WTC11 (cell line): ENCODE results near the gene FUT6. TPM values are rescaled to one million over a fixed set of nuclear protein-coding genes. Genes with fewer than 3 reads are reported as not detected.

Experiments used
- ATAC-seq: fragments of 200-7000 bp; cut with Tn5 transposase; 2 replicates; pipeline ENCODE4 v1.10.0; 2021; ENCODE audit warnings: mild to moderate bottlenecking, moderate library complexity
- CTCF ChIA-PET: fragments of 300-600 bp; sonication (Branson Sonifier 250); formaldehyde crosslinking; loops from one replicate; lab custom pipeline; 2021; ENCODE audit warnings: antibody characterized with exemption; lab: Charles Lee
- POLR2A ChIA-PET: fragments of 350-600 bp; sonication (Branson Sonifier 250); formaldehyde crosslinking; loops from one replicate; lab custom pipeline; 2021; ENCODE audit warnings: antibody characterized with exemption; lab: Charles Lee
- DNase-seq: peaks from one replicate; pipeline ENCODE4 v3.0.0; 2021; ENCODE audit warnings: low spot score
- H3K27ac Mint-ChIP-seq: 2 replicates; pipeline ENCODE4 v1.8.0; 2021; ENCODE audit warnings: mixed read lengths
- H3K27me3 Mint-ChIP-seq: 2 replicates; pipeline ENCODE4 v1.8.0; 2021; ENCODE audit warnings: low read depth, mild to moderate bottlenecking, moderate library complexity, mixed read lengths
- H3K36me3 Mint-ChIP-seq: 2 replicates; pipeline ENCODE4 v1.8.0; 2021; ENCODE audit warnings: mixed read lengths
- H3K4me1 Mint-ChIP-seq: 2 replicates; pipeline ENCODE4 v1.8.0; 2022; ENCODE audit warnings: mixed read lengths
- H3K4me3 Mint-ChIP-seq: 2 replicates; pipeline ENCODE4 v1.8.0; 2021; ENCODE audit warnings: mild to moderate bottlenecking, moderate library complexity, mixed read lengths
- H3K9me3 Mint-ChIP-seq: 2 replicates; pipeline ENCODE4 v1.8.0; 2021; ENCODE audit warnings: mixed read lengths
- CTCF ChIP-seq: fragments of 200-600 bp; IDR thresholded peaks from 2 replicates; pipeline ENCODE4 v1.8.0; 2022; ENCODE audit warnings: antibody characterized with exemption
- ERG ChIP-seq: fragments of 250-450 bp; sonication (Bioruptor Pico); IDR thresholded peaks from 2 replicates; pipeline ENCODE4 v1.8.0; 2021; ENCODE audit warnings: mild to moderate bottlenecking
- FOXP1 ChIP-seq: sonication (generic); formaldehyde crosslinking; IDR thresholded peaks from 2 replicates; pipeline ENCODE4 v1.8.0; 2022; ENCODE audit warnings: missing genetic modification reagents, mild to moderate bottlenecking, moderate library complexity, borderline replicate concordance
- FOXP4 ChIP-seq: sonication (generic); formaldehyde crosslinking; IDR thresholded peaks from 2 replicates; pipeline ENCODE4 v1.8.0; 2022; ENCODE audit warnings: mild to moderate bottlenecking, missing genetic modification reagents
- GTF2I ChIP-seq: fragments of 250-450 bp; sonication (Bioruptor Pico); conservative IDR thresholded peaks from 2 replicates; pipeline ENCODE4 v1.4.0; 2021; ENCODE audit warnings: mild to moderate bottlenecking
- IRF1 ChIP-seq: sonication (generic); formaldehyde crosslinking; IDR thresholded peaks from 2 replicates; pipeline ENCODE4 v1.8.0; 2023; ENCODE audit warnings: missing genetic modification reagents
- MLX ChIP-seq: sonication (generic); formaldehyde crosslinking; IDR thresholded peaks from 2 replicates; pipeline ENCODE4 v1.8.1; 2023; ENCODE audit warnings: mild to moderate bottlenecking, missing genetic modification reagents, moderate library complexity
- NFATC4 ChIP-seq: fragments of 250-450 bp; sonication (Bioruptor Pico); IDR thresholded peaks from 2 replicates; pipeline ENCODE4 v1.9.0; 2021; ENCODE audit warnings: mild to moderate bottlenecking
- NR2C2 ChIP-seq: sonication (generic); formaldehyde crosslinking; IDR thresholded peaks from 2 replicates; pipeline ENCODE4 v1.8.0; 2022; ENCODE audit warnings: mild to moderate bottlenecking, missing genetic modification reagents
- NR3C1 ChIP-seq: sonication (generic); formaldehyde crosslinking; conservative IDR thresholded peaks from 2 replicates; pipeline ENCODE4 v1.8.1; 2023; ENCODE audit warnings: low read depth, mild to moderate bottlenecking, missing genetic modification reagents
- PRDM15 ChIP-seq: sonication (generic); formaldehyde crosslinking; IDR thresholded peaks from 2 replicates; pipeline ENCODE4 v1.8.0; 2022; ENCODE audit warnings: missing genetic modification reagents
- ZNF121 ChIP-seq: sonication (generic); formaldehyde crosslinking; IDR thresholded peaks from 2 replicates; pipeline ENCODE4 v1.8.0; 2023; ENCODE audit warnings: missing genetic modification reagents
- ZNF219 ChIP-seq: sonication (generic); formaldehyde crosslinking; IDR thresholded peaks from 2 replicates; pipeline ENCODE4 v1.8.0; 2023; ENCODE audit warnings: missing genetic modification reagents, mild to moderate bottlenecking, borderline replicate concordance
- ZNF232 ChIP-seq: sonication (generic); formaldehyde crosslinking; IDR thresholded peaks from 2 replicates; pipeline ENCODE4 v1.8.0; 2022; ENCODE audit warnings: mild to moderate bottlenecking, missing genetic modification reagents
- total RNA-seq: library from RNA; stranded (reverse); gene quantifications from 3 replicates; pipeline ENCODE4 v1.2.3, GENCODE V29; 2021

Gene FUT6
- total RNA-seq, 1 experiment from 2014 or later: not detected

GRCh38 chr19:5804516-5805461, 34.7 kb downstream of the FUT6 start, which contains the start of gene NRTN:
NRTN (plus strand) TSS chr19:5805067; CDS start chr19:5824166, 19,099 bp downstream.
- peak; percentile 4; the same call in 1 of the 2 replicates for ATAC-seq
- DNase-seq: peak; percentile 65
- Mint-ChIP-seq H3K27ac (no peak within 1 kb of the TSS), H3K36me3 (no peaks in the 10 kb centered on the region), H3K9me3 (no peaks in the 10 kb centered on the region), H3K4me1 (peaks cover 13% of the 10 kb centered on the region), H3K27me3 (peaks cover 44% of the 10 kb centered on the region), H3K4me3 (peak within 1 kb of the TSS; percentile 75)
- POLR2A ChIA-PET: interaction anchor here (0.6 to 1.7 kb wide), 9 partner anchors 10 to 143 kb away, joined by 3 to 22 read pairs (median 3); partner anchors contain the start of genes CATSPERD and LONP1
- no peak for TF ChIP-seq ZNF121 (CRISPR knock-in tag)
- no peak for TF ChIP-seq GTF2I (CRISPR knock-in tag)
- TF ChIP-seq NR2C2 (CRISPR knock-in tag): no peak
- CTCF ChIA-PET: interaction anchor here (0.5 to 2.1 kb wide), 87 partner anchors 8 to 1258 kb away, joined by 3 to 115 read pairs (median 6); partner anchors contain the start of genes CAPS, CATSPERD, DUS3L and FUT6

GRCh38 chr19:5803752-5804515, 35.6 kb downstream of the FUT6 start:
- Mint-ChIP-seq H3K4me1 (peaks cover 13% of the 10 kb centered on the region), H3K27me3 (peaks cover 47% of the 10 kb centered on the region), H3K4me3 (peak overlapping the region; percentile 75), H3K9me3 (no peaks in the 10 kb centered on the region), H3K27ac (no peak overlapping the region), H3K36me3 (no peaks in the 10 kb centered on the region)
- ChIA-PET POLR2A (interaction anchor here (0.6 to 1.7 kb wide), 11 partner anchors 9 to 143 kb away, joined by 3 to 22 read pairs (median 3); partner anchors contain the start of genes CATSPERD and LONP1), CTCF (interaction anchor here (0.5 to 2.1 kb wide), 90 partner anchors 9 to 1257 kb away, joined by 3 to 115 read pairs (median 6); partner anchors contain the start of genes CAPS, CATSPERD, DUS3L and FUT6)
- peak; percentile 99 for DNase-seq
- ATAC-seq: peak; percentile 85
- TF ChIP-seq IRF1 (CRISPR knock-in tag): peak; percentile 12; the same call in 1 of the 2 replicates
- TF ChIP-seq CTCF: peak; percentile 86; the same call in 1 of the 2 replicates
- TF ChIP-seq NR2C2 (CRISPR knock-in tag): peak; percentile 51
- no peak for TF ChIP-seq ERG (CRISPR knock-in tag)
- no peak for TF ChIP-seq NR3C1 (CRISPR knock-in tag)
- TF ChIP-seq NFATC4 (CRISPR knock-in tag): no peak
- no peak for TF ChIP-seq ZNF219 (CRISPR knock-in tag)
- no peak for TF ChIP-seq ZNF121 (CRISPR knock-in tag)
- TF ChIP-seq ZNF232: peak; percentile 84
- no peak; the same call in 1 of the 2 replicates for TF ChIP-seq PRDM15 (CRISPR knock-in tag)
- TF ChIP-seq FOXP1 (CRISPR knock-in tag): peak; percentile 97
- no peak for TF ChIP-seq MLX (CRISPR knock-in tag)
- peak; percentile 92 for TF ChIP-seq FOXP4 (CRISPR knock-in tag)
